ENCODE data around the gene ANO8.
"Not testable (repeated sequence)": the region's sequence is repeated elsewhere in the genome, so short reads cannot be mapped to it uniquely, and the experiment has no call there.

Gene ANO8

GRCh38 chr19:17334414-17335409, at the start of gene ANO8:
TSS of gene ANO8 (minus strand) at chr19:17334855. CDS start at chr19:17334670, 185 bp downstream.
- peaks cover 6% of the 10 kb centered on the region for H3K36me3 Mint-ChIP-seq (ENCODE audit: low read depth)
- no peaks in the 10 kb centered on the region for H3K9me3 Mint-ChIP-seq
- no peaks in the 10 kb centered on the region for H3K27me3 Mint-ChIP-seq
- peak within 1 kb of the TSS; percentile 63 for H3K27ac Mint-ChIP-seq
- peaks cover 44% of the 10 kb centered on the region for H3K4me1 Mint-ChIP-seq (ENCODE audit: low read depth)
- peak within 1 kb of the TSS; percentile 84 for H3K4me3 Mint-ChIP-seq

- Mint-ChIP-seq H3K27ac (no peak overlapping the region), H3K36me3 (ENCODE audit: low read depth) (no peaks in the 10 kb centered on the region), H3K27me3 (peaks cover 9% of the 10 kb centered on the region), H3K4me3 (no peak overlapping the region), H3K9me3 (no peaks in the 10 kb centered on the region), H3K4me1 (ENCODE audit: low read depth) (peaks cover 9% of the 10 kb centered on the region)
Measured at GRCh38 chr19:17380426-17381138, 45.9 kb upstream of the ANO8 start.

- Mint-ChIP-seq H3K27me3 (peaks cover 9% of the 10 kb centered on the region), H3K9me3 (no peaks in the 10 kb centered on the region), H3K4me3 (no peak overlapping the region)
Measured at GRCh38 chr19:17379221-17379631, 44.6 kb upstream of the ANO8 start.

GRCh38 chr19:17378271-17378670, 43.6 kb upstream of the ANO8 start:
- Mint-ChIP-seq H3K27me3 (peaks cover 9% of the 10 kb centered on the region), H3K4me1 (ENCODE audit: low read depth) (peaks cover 9% of the 10 kb centered on the region), H3K9me3 (no peaks in the 10 kb centered on the region), H3K36me3 (ENCODE audit: low read depth) (no peaks in the 10 kb centered on the region), H3K27ac (no peak overlapping the region), H3K4me3 (no peak overlapping the region)

More at GRCh38 chr19:17379221-17379631, 44.6 kb upstream of the ANO8 start:
- Mint-ChIP-seq H3K36me3 (ENCODE audit: low read depth) (no peaks in the 10 kb centered on the region), H3K4me1 (ENCODE audit: low read depth) (peaks cover 9% of the 10 kb centered on the region), H3K27ac (no peak overlapping the region)

GRCh38 chr19:17376935-17377600, 42.4 kb upstream of the ANO8 start, which contains the start of gene PLVAP:
TSS of gene PLVAP (minus strand) at chr19:17377342. CDS start at chr19:17377288, 54 bp downstream.
- H3K36me3 Mint-ChIP-seq (ENCODE audit: low read depth), result no peaks in the 10 kb centered on the region
- no peak within 1 kb of the TSS for H3K4me3 Mint-ChIP-seq
- H3K9me3 Mint-ChIP-seq, result no peaks in the 10 kb centered on the region
- no peak within 1 kb of the TSS for H3K27ac Mint-ChIP-seq
- no peaks in the 10 kb centered on the region for H3K4me1 Mint-ChIP-seq (ENCODE audit: low read depth)
- peaks cover 9% of the 10 kb centered on the region for H3K27me3 Mint-ChIP-seq

- H3K36me3 Mint-ChIP-seq (ENCODE audit: low read depth), result no peaks in the 10 kb centered on the region
- no peaks in the 10 kb centered on the region for H3K9me3 Mint-ChIP-seq
- H3K4me1 Mint-ChIP-seq (ENCODE audit: low read depth), result peaks cover 8% of the 10 kb centered on the region
- no peak overlapping the region for H3K4me3 Mint-ChIP-seq
- H3K27me3 Mint-ChIP-seq, result peaks cover 10% of the 10 kb centered on the region
- H3K27ac Mint-ChIP-seq, result no peak overlapping the region
Measured at GRCh38 chr19:17370026-17370587, 35.5 kb upstream of the ANO8 start.

- peaks cover 12% of the 10 kb centered on the region for H3K27me3 Mint-ChIP-seq
- H3K4me1 Mint-ChIP-seq (ENCODE audit: low read depth), result peaks cover 5% of the 10 kb centered on the region
- H3K4me3 Mint-ChIP-seq, result no peak overlapping the region
- no peaks in the 10 kb centered on the region for H3K9me3 Mint-ChIP-seq
- H3K36me3 Mint-ChIP-seq (ENCODE audit: low read depth), result no peaks in the 10 kb centered on the region
- H3K27ac Mint-ChIP-seq, result no peak overlapping the region
Measured at GRCh38 chr19:17365361-17365760, 30.7 kb upstream of the ANO8 start.

GRCh38 chr19:17363852-17364605, 29.4 kb upstream of the ANO8 start:
- not testable (repeated sequence) for H3K27me3 Mint-ChIP-seq; H3K9me3 Mint-ChIP-seq; H3K27ac Mint-ChIP-seq; H3K4me3 Mint-ChIP-seq; H3K36me3 Mint-ChIP-seq (ENCODE audit: low read depth); H3K4me1 Mint-ChIP-seq (ENCODE audit: low read depth)

GRCh38 chr19:17359905-17360800, 25.5 kb upstream of the ANO8 start:
- Mint-ChIP-seq H3K27ac (no peak overlapping the region), H3K4me3 (no peak overlapping the region), H3K9me3 (no peaks in the 10 kb centered on the region), H3K36me3 (ENCODE audit: low read depth) (no peaks in the 10 kb centered on the region), H3K4me1 (ENCODE audit: low read depth) (no peaks in the 10 kb centered on the region), H3K27me3 (peaks cover 3% of the 10 kb centered on the region)

- Mint-ChIP-seq H3K27me3 (no peaks in the 10 kb centered on the region), H3K4me1 (ENCODE audit: low read depth) (no peaks in the 10 kb centered on the region), H3K9me3 (no peaks in the 10 kb centered on the region), H3K4me3 (no peak overlapping the region), H3K27ac (no peak overlapping the region), H3K36me3 (ENCODE audit: low read depth) (no peaks in the 10 kb centered on the region)
Measured at GRCh38 chr19:17358395-17358794, 23.7 kb upstream of the ANO8 start.

GRCh38 chr19:17357724-17358123, 23.1 kb upstream of the ANO8 start:
- no peaks in the 10 kb centered on the region for H3K36me3 Mint-ChIP-seq (ENCODE audit: low read depth)
- no peaks in the 10 kb centered on the region for H3K27me3 Mint-ChIP-seq
- H3K4me1 Mint-ChIP-seq (ENCODE audit: low read depth), result no peaks in the 10 kb centered on the region
- H3K9me3 Mint-ChIP-seq, result no peaks in the 10 kb centered on the region
- H3K4me3 Mint-ChIP-seq, result no peak overlapping the region
- H3K27ac Mint-ChIP-seq, result no peak overlapping the region

GRCh38 chr19:17357078-17357666, 22.5 kb upstream of the ANO8 start:
- H3K27ac Mint-ChIP-seq, result no peak overlapping the region
- H3K9me3 Mint-ChIP-seq, result no peaks in the 10 kb centered on the region
- H3K27me3 Mint-ChIP-seq, result no peaks in the 10 kb centered on the region
- H3K36me3 Mint-ChIP-seq (ENCODE audit: low read depth), result no peaks in the 10 kb centered on the region
- H3K4me1 Mint-ChIP-seq (ENCODE audit: low read depth), result no peaks in the 10 kb centered on the region
- no peak overlapping the region for H3K4me3 Mint-ChIP-seq

GRCh38 chr19:17353386-17353785, 18.7 kb upstream of the ANO8 start:
- Mint-ChIP-seq H3K27me3 (peaks cover 12% of the 10 kb centered on the region), H3K27ac (no peak overlapping the region), H3K4me1 (ENCODE audit: low read depth) (no peaks in the 10 kb centered on the region), H3K4me3 (no peak overlapping the region), H3K9me3 (no peaks in the 10 kb centered on the region), H3K36me3 (ENCODE audit: low read depth) (no peaks in the 10 kb centered on the region)
